Lung (tissue), 12 donors: ENCODE results near the gene CMTM2. TPM values are rescaled to one million over a fixed set of nuclear protein-coding genes. Genes with fewer than 3 reads are reported as not detected.
A peak's percentile ranks its signal among the peaks of the same experiment; 100 is the strongest.

Experiments used
- ATAC-seq: fragments of 200-7000 bp; cut with Tn5 transposase; one replicate; pipeline ENCODE4 v1.9.1; 2020; ENCODE audit warnings: moderate number of reproducible peaks; ENCODE audit not compliant: insufficient read depth, low FRiP score
- DNase-seq, 3 donors: peaks; one replicate each; pipeline ENCODE4 v3.0.0-alpha.2; 2013 to 2017
- H3K27ac ChIP-seq, 2 donors: one replicate each; pipeline ENCODE4 v1.5.1; 2013; ENCODE audit warnings: mild to moderate bottlenecking in 2 of 2, moderate library complexity in 2 of 2, control low read depth in 1 of 2, inconsistent platforms in 1 of 2, low read depth in 1 of 2, low read length in 1 of 2
- H3K27me3 ChIP-seq, 3 donors: one replicate each; pipeline ENCODE4 v1.5.1; 2013; ENCODE audit warnings: low read length in 2 of 3; ENCODE audit not compliant: control insufficient read depth in 3 of 3, insufficient read depth in 3 of 3
- H3K36me3 ChIP-seq, 4 donors: one replicate each; pipeline ENCODE4 v1.5.1; 2013; ENCODE audit warnings: low read length in 4 of 4, mild to moderate bottlenecking in 1 of 4, moderate library complexity in 1 of 4; ENCODE audit not compliant: control insufficient read depth in 4 of 4, insufficient read depth in 4 of 4
- H3K4me1 ChIP-seq, 5 donors: one replicate each; pipeline ENCODE4 v1.5.1; 2013; ENCODE audit warnings: low read length in 5 of 5, mild to moderate bottlenecking in 2 of 5, moderate library complexity in 1 of 5; ENCODE audit not compliant: control insufficient read depth in 5 of 5, insufficient read depth in 5 of 5
- H3K4me3 ChIP-seq: one replicate; pipeline ENCODE4 v1.5.1; 2013; ENCODE audit warnings: mild to moderate bottlenecking, control low read depth, moderate library complexity
- H3K9ac ChIP-seq, 2 donors: one replicate each; pipeline ENCODE4 v1.5.1; 2013; ENCODE audit warnings: low read length in 2 of 2, control low read depth in 1 of 2; ENCODE audit not compliant: insufficient read depth in 1 of 2
- H3K9me3 ChIP-seq, 4 donors: one replicate each; pipeline ENCODE4 v1.5.1; 2013; ENCODE audit warnings: low read length in 3 of 4, mild to moderate bottlenecking in 1 of 4, moderate library complexity in 1 of 4; ENCODE audit not compliant: control insufficient read depth in 4 of 4, insufficient read depth in 3 of 4
- WGBS, 2 donors: extraction: QIAGEN DNeasy Blood & Tissue Kit; methylation state at CpG; one replicate each; pipeline ENCODE4 v1.1.7; 2013; 5-methylcytosine and 5-hydroxymethylcytosine counted together
- polyA plus RNA-seq, 2 donors: library from polyadenylated mRNA; stranded (reverse); fragments of 200-250 nt; gene quantifications; one replicate each; pipeline ENCODE4 v1.2.1, GENCODE V29; 2013
- total RNA-seq, 2 donors: library from RNA; depleted of rRNA in 1 of 2; stranded (reverse); fragments of >200 nt in 1 of 2; gene quantifications; one replicate each; pipeline ENCODE4 v1.2.1, GENCODE V29; 2014 to 2021
- TF ChIP-seq, protein P1 (sequence below): IDR thresholded peaks from 2 replicates; pipeline ENCODE4 v1.5.1; 2012; ENCODE audit warnings: mild to moderate bottlenecking; ENCODE audit errors: control extremely low read depth, extremely low read depth
- donor health status: control.
- donor health status: control.
- donor health status: Bipolar disorder and iron deficiency.
- donor health status: healthy.
- donor health status: DM: yes; HTN: yes; CAD: no.

Gene CMTM2
- total and polyA plus RNA-seq, 4 donors, result 2.0 to 14.1 (median 3.0) TPM

- H3K9me3 ChIP-seq, result no peaks in the 10 kb centered on the region
- H3K36me3 ChIP-seq, result no peaks in the 10 kb centered on the region
- peaks cover 0 to 9% (median 3%) of the 10 kb centered on the region in 5 donors for H3K4me1 ChIP-seq
- 94 to 100% methylated on average over 1 of the region's 1 CpG for WGBS, 2 donors
- H3K27me3 ChIP-seq, result no peaks in the 10 kb centered on the region
- ATAC-seq, result no peak
- H3K4me3 ChIP-seq, result no peak overlapping the region
- H3K9ac ChIP-seq, result no peak overlapping the region
- DNase-seq, result no peak
- TF ChIP-seq, protein P1, sequence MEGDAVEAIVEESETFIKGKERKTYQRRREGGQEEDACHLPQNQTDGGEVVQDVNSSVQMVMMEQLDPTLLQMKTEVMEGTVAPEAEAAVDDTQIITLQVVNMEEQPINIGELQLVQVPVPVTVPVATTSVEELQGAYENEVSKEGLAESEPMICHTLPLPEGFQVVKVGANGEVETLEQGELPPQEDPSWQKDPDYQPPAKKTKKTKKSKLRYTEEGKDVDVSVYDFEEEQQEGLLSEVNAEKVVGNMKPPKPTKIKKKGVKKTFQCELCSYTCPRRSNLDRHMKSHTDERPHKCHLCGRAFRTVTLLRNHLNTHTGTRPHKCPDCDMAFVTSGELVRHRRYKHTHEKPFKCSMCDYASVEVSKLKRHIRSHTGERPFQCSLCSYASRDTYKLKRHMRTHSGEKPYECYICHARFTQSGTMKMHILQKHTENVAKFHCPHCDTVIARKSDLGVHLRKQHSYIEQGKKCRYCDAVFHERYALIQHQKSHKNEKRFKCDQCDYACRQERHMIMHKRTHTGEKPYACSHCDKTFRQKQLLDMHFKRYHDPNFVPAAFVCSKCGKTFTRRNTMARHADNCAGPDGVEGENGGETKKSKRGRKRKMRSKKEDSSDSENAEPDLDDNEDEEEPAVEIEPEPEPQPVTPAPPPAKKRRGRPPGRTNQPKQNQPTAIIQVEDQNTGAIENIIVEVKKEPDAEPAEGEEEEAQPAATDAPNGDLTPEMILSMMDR, result no peak
- H3K27ac ChIP-seq, result no peak overlapping the region
Measured at GRCh38 chr16:66600477-66600876, 21.2 kb downstream of the CMTM2 start.

GRCh38 chr16:66601471-66601870, 22.2 kb downstream of the CMTM2 start:
- no peaks in the 10 kb centered on the region for H3K9me3 ChIP-seq
- no peak overlapping the region for H3K4me3 ChIP-seq
- DNase-seq (no peak), ATAC-seq (no peak)
- 94 to 96% methylated on average over 5 of the region's 5 CpGs for WGBS, 2 donors
- no peak overlapping the region for H3K9ac ChIP-seq
- no peaks in the 10 kb centered on the region for H3K36me3 ChIP-seq
- no peak overlapping the region for H3K27ac ChIP-seq
- H3K27me3 ChIP-seq, result no peaks in the 10 kb centered on the region
- TF ChIP-seq, protein P1, result no peak
- H3K4me1 ChIP-seq, result peaks cover 0 to 16% (median 7%) of the 10 kb centered on the region in 5 donors

DNA sequence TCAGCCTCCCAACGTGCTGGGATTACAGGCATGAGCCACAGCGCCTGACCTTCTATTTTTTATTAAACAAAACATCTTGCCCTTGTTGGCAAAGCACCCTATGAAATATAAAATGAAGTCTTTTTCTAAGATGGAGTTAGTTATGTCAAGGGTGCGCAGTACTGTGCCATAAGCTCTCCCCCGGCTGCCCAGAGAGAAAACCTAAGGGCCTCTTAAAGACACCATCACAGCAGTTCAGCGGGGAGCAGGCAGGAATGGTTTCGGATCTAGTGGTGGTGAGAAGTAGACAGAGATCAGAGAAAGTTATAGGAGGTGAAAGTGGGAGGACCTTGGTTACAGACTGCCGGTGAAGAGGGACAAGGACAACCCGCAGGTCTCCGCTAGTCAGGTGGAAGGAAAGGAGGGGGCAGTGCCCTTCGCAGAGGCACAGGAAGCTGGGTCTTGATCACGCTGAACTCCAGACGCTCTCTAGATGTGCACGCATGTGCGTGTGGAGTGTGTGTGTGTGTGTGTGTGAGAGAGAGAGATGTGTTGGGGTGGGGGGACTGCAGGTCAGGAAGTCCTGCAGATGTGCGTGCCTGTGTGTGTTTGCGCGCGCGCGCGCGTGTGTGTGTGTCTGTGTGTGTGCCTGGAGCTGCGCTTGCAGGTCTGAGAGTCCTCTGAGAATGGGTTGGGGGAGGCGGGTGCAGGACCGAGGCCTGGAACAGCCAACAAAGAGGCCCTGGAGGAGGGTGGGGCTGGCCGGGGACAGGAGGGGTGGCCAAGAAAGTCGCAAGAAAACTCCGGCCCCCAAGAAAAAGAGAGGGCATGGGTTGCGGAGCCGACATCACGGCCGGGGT, 24.5 kb downstream of the CMTM2 start:
- Histone ChIP-seq H3K27me3 (no peaks in the 10 kb centered on the region), H3K9me3 (no peaks in the 10 kb centered on the region), H3K4me3 (peak overlapping the region; percentile 17), H3K27ac (peak overlapping the region in 1 of 2 donors; percentile 29), H3K4me1 (peaks cover 0 to 21% (median 9%) of the 10 kb centered on the region in 5 donors), H3K36me3 (peaks cover 0 to 5% (median 0%) of the 10 kb centered on the region in 4 donors), H3K9ac (peak overlapping the region in 1 of 2 donors; percentile 86)
- TF ChIP-seq, protein P1, result no peak
- DNase-seq (peak in 2 of 3 donors; percentile 91 to 93), ATAC-seq (peak; percentile 1)
- 11 to 14% methylated on average over 30 to 32 of the region's 32 CpGs for WGBS, 2 donors
